SK-N-SH (cell line): ENCODE results near the gene CYS1. TPM values are rescaled to one million over a fixed set of nuclear protein-coding genes. Genes with fewer than 3 reads are reported as not detected.

Experiments used
- CTCF ChIA-PET: fragments of 300-600, 350-600 bp; formaldehyde crosslinking; extraction: SDS; loops from one replicate; lab custom pipeline; 2021; lab: Yijun Ruan, JAX
- POLR2A ChIA-PET: fragments of 350-600 bp; sonication (Branson Sonifier 250); formaldehyde crosslinking; extraction: SDS; loops from one replicate; lab custom pipeline; 2020; ENCODE audit warnings: antibody characterized with exemption, inconsistent platforms; lab: Yijun Ruan, JAX
- DNase-seq: peaks from one replicate; pipeline ENCODE4 v3.0.0; 2012
- H2AFZ ChIP-seq: fragments of 200-600 bp; sonication (generic); 2 replicates; pipeline ENCODE4 v1.8.1; 2016; ENCODE audit warnings: antibody characterized with exemption, mild to moderate bottlenecking, low read depth
- H3F3A ChIP-seq: fragments of 200-600 bp; sonication (generic); replicated peaks from 2 replicates; pipeline ENCODE3; 2016; ENCODE audit warnings: antibody characterized with exemption, mild to moderate bottlenecking; ENCODE audit not compliant: insufficient read depth
- H3K27ac ChIP-seq, 2 experiments: fragments of 200-500 bp in 1 of 2; fragments of 200-600 bp in 1 of 2; sonication (Bioruptor generic) in 1 of 2; sonication (generic), shearing (Covaris generic) in 1 of 2; 2 replicates each; pipeline versions ENCODE4 v1.5.1 to v1.6.1; 2014 to 2016; ENCODE audit warnings: low read depth in 2 of 2, inconsistent platforms in 1 of 2, low read length in 1 of 2, mild to moderate bottlenecking in 1 of 2, mixed read lengths in 1 of 2
- H3K27me3 ChIP-seq: fragments of 200-600 bp; sonication (generic), shearing (Covaris generic); 2 replicates; pipeline ENCODE4 v1.6.1; 2016; ENCODE audit warnings: mixed run types; ENCODE audit not compliant: insufficient read depth
- H3K36me3 ChIP-seq, 2 experiments: fragments of 200-500 bp in 1 of 2; fragments of 200-600 bp in 1 of 2; sonication (Bioruptor generic) in 1 of 2; sonication (generic) in 1 of 2; replicated peaks in 1 of 2; 2 replicates each; pipeline versions ENCODE3 to v1.5.1; 2014 to 2016; ENCODE audit warnings: low read length in 1 of 2, mild to moderate bottlenecking in 1 of 2; ENCODE audit not compliant: insufficient read depth in 2 of 2, control insufficient read depth in 1 of 2
- H3K4me1 ChIP-seq, 2 experiments: fragments of 200-500 bp in 1 of 2; fragments of 200-600 bp in 1 of 2; sonication (Bioruptor generic) in 1 of 2; sonication (generic), shearing (Covaris generic) in 1 of 2; 2 replicates each; pipeline versions ENCODE4 v1.5.1 to v1.6.1; 2014 to 2016; ENCODE audit warnings: low read depth in 1 of 2, low read length in 1 of 2, mixed run types in 1 of 2; ENCODE audit not compliant: insufficient read depth in 2 of 2, control insufficient read depth in 1 of 2
- H3K4me2 ChIP-seq: fragments of 200-600 bp; sonication (generic), shearing (Covaris generic); 2 replicates; pipeline ENCODE4 v1.6.1; 2017; ENCODE audit warnings: mixed run types
- H3K4me3 ChIP-seq, 2 experiments: fragments of 200-500 bp in 1 of 2; fragments of 200-600 bp in 1 of 2; sonication (Bioruptor generic) in 1 of 2; sonication (generic), shearing (Covaris generic) in 1 of 2; 2 replicates each; pipeline versions ENCODE4 v1.5.1 to v1.8.1; 2014 to 2016; ENCODE audit warnings: low read depth in 2 of 2, inconsistent platforms in 1 of 2, low read length in 1 of 2, mild to moderate bottlenecking in 1 of 2, mixed read lengths in 1 of 2, moderate library complexity in 1 of 2
- H3K79me2 ChIP-seq: fragments of 200-600 bp; sonication (generic); 2 replicates; pipeline ENCODE4 v1.8.1; 2017; ENCODE audit warnings: mild to moderate bottlenecking; ENCODE audit not compliant: insufficient read depth
- H3K9ac ChIP-seq: fragments of 200-600 bp; sonication (generic); 2 replicates; pipeline ENCODE4 v1.6.1; 2017; ENCODE audit warnings: mixed run types
- H3K9me2 ChIP-seq: fragments of 200-600 bp; sonication (generic); 2 replicates; pipeline ENCODE4 v1.6.1; 2017; ENCODE audit warnings: mixed run types
- H3K9me3 ChIP-seq: fragments of 200-600 bp; sonication (generic); 2 replicates; pipeline ENCODE4 v1.6.1; 2017; ENCODE audit warnings: mixed run types, mild to moderate bottlenecking, moderate library complexity
- H4K20me1 ChIP-seq: fragments of 200-600 bp; sonication (generic); 2 replicates; pipeline ENCODE4 v1.6.1; 2017; ENCODE audit warnings: mild to moderate bottlenecking, mixed run types; ENCODE audit not compliant: insufficient read depth
- CHD2 ChIP-seq: fragments of 150-350 bp; IDR thresholded peaks from 2 replicates; pipeline ENCODE4 v1.6.1; 2018; ENCODE audit warnings: low read length; ENCODE audit not compliant: partially characterized antibody
- CTCF ChIP-seq: fragments of 200-600 bp; sonication (generic); IDR thresholded peaks from 2 replicates; pipeline ENCODE4 v1.6.1; 2017; ENCODE audit warnings: antibody characterized with exemption, mild to moderate bottlenecking, moderate library complexity
- EZH2phosphoT487 ChIP-seq: fragments of 200-600 bp; sonication (generic); IDR thresholded peaks from 2 replicates; pipeline ENCODE4 v1.6.1; 2017; ENCODE audit warnings: low read depth, mixed run types, mild to moderate bottlenecking, antibody characterized with exemption, moderate library complexity, borderline replicate concordance
- FOSL2 ChIP-seq: IDR thresholded peaks from 2 replicates; pipeline ENCODE4 v1.4.0; 2012; ENCODE audit warnings: low read depth, mild to moderate bottlenecking, moderate library complexity, borderline replicate concordance
- FOXJ3 ChIP-seq: sonication (generic); formaldehyde crosslinking; IDR thresholded peaks from 2 replicates; pipeline ENCODE4 v1.5.1; 2020; ENCODE audit warnings: mild to moderate bottlenecking, missing genetic modification reagents
- GABPA ChIP-seq: IDR thresholded peaks from 2 replicates; pipeline ENCODE4 v1.4.0; 2012; ENCODE audit warnings: low read depth, mild to moderate bottlenecking
- GATA2 ChIP-seq: sonication (generic); formaldehyde crosslinking; IDR thresholded peaks from 2 replicates; pipeline ENCODE4 v1.5.0; 2020; ENCODE audit warnings: mild to moderate bottlenecking, missing genetic modification reagents
- MAX ChIP-seq: IDR thresholded peaks from 2 replicates; pipeline ENCODE4 v1.4.0; 2012; ENCODE audit warnings: low read depth
- MXI1 ChIP-seq: IDR thresholded peaks from 2 replicates; pipeline ENCODE4 v1.6.1; 2012; ENCODE audit warnings: mild to moderate bottlenecking, low read depth, low read length, improper control_type of control experiment
- NFIC ChIP-seq: IDR thresholded peaks from 2 replicates; pipeline ENCODE4 v1.4.0; 2012; ENCODE audit warnings: borderline replicate concordance
- NRF1 ChIP-seq: IDR thresholded peaks from 2 replicates; pipeline ENCODE4 v1.6.1; 2012; ENCODE audit warnings: low read depth, mild to moderate bottlenecking, low read length
- RFX5 ChIP-seq: IDR thresholded peaks from 2 replicates; pipeline ENCODE4 v1.6.1; 2012; ENCODE audit warnings: mild to moderate bottlenecking, improper control_type of control experiment, low read length
- SIN3A ChIP-seq: IDR thresholded peaks from 2 replicates; pipeline ENCODE4 v1.6.1; 2012; ENCODE audit warnings: low read depth, mild to moderate bottlenecking, low read length, moderate library complexity, borderline replicate concordance
- TAF1 ChIP-seq: IDR thresholded peaks from 2 replicates; pipeline ENCODE4 v1.6.1; 2012; ENCODE audit warnings: low read depth, mild to moderate bottlenecking, low read length, moderate library complexity, borderline replicate concordance
- TCF12 ChIP-seq: IDR thresholded peaks from 2 replicates; pipeline ENCODE4 v1.4.0; 2012
- TEAD4 ChIP-seq: IDR thresholded peaks from 2 replicates; pipeline ENCODE4 v1.4.0; 2012; ENCODE audit warnings: mild to moderate bottlenecking, borderline replicate concordance; ENCODE audit not compliant: insufficient read depth
- USF1 ChIP-seq: IDR thresholded peaks from 2 replicates; pipeline ENCODE4 v1.4.0; 2012; ENCODE audit warnings: low read depth, borderline replicate concordance
- USF2 ChIP-seq: fragments of 150-350 bp; IDR thresholded peaks from 2 replicates; pipeline ENCODE4 v1.6.1; 2017; ENCODE audit warnings: antibody characterized with exemption, low read length, low read depth, borderline replicate concordance
- WGBS: methylation state at CpG from one replicate; pipeline ENCODE4 v1.1.6; 2017; ENCODE audit warnings: low lambda C conversion rate; 5-methylcytosine and 5-hydroxymethylcytosine counted together
- polyA plus RNA-seq, 3 experiments: library from polyadenylated mRNA; depleted of rRNA; stranded (reverse); fragments of >200 nt; gene quantifications; 2 replicates each; pipeline ENCODE4 v1.2.3, GENCODE V29; 2012

The CYS1 gene
- polyA plus RNA-seq, 1 of the 3 experiments (the other 2 are of a cell fraction), result 1.2 TPM

GRCh38 chr2:10120877-10121574, 40.8 kb upstream of the CYS1 start:
- Histone ChIP-seq H3K9ac (peak overlapping the region; percentile 80), H3K79me2 (peaks cover 61% of the 10 kb centered on the region), H3K36me3 (peaks cover 0 to 3% of the 10 kb centered on the region in 2 experiments), H3K4me2 (peak overlapping the region; percentile 98), H3K27me3 (no peaks in the 10 kb centered on the region), H3K4me3 (peak overlapping the region; percentile 63 to 69), H3K9me2 (no peaks in the 10 kb centered on the region), H3K27ac (peak overlapping the region; percentile 84 to 87), H3K4me1 (peaks cover 12 to 25% of the 10 kb centered on the region in 2 experiments; a peak in 3 of 4 replicates), H2AFZ (peak overlapping the region; percentile 86), H4K20me1 (peaks cover 15% of the 10 kb centered on the region; the same call in 1 of the 2 replicates), H3F3A (peaks cover 32% of the 10 kb centered on the region), H3K9me3 (no peaks in the 10 kb centered on the region)
- POLR2A ChIA-PET, result interaction anchor here (0.8 to 1.2 kb wide), 2 partner anchors 60 to 72 kb away, joined by 3 read pairs; no protein-coding TSS in a partner anchor
- 6% methylated on average over 13 of the region's 13 CpGs for WGBS
- TF ChIP-seq MAX (peak; percentile 93), SIN3A (0 out of 2 replicates have a peak, but pooled peaks have one; percentile 29), USF2 (no peak), NRF1 (no peak), NFIC (peak; percentile 72), FOXJ3 (CRISPR knock-in tag) (0 out of 2 replicates have a peak, but pooled peaks have one; percentile 19), MXI1 (peak; percentile 94), USF1 (0 out of 2 replicates have a peak, but pooled peaks have one; percentile 5)
- no peak for DNase-seq
- CTCF ChIA-PET, result interaction anchor here (0.6 to 13.2 kb wide), 10 partner anchors 10 to 697 kb away, joined by 3 to 144 read pairs (median 3); no protein-coding TSS in a partner anchor

GRCh38 chr2:10120158-10120876, 40.1 kb upstream of the CYS1 start:
- H3K9me3 ChIP-seq, result no peaks in the 10 kb centered on the region
- no peaks in the 10 kb centered on the region for H3K9me2 ChIP-seq
- peak overlapping the region; percentile 98 for H3K4me2 ChIP-seq
- no peaks in the 10 kb centered on the region for H3K27me3 ChIP-seq
- peak overlapping the region; percentile 86 for H2AFZ ChIP-seq
- peaks cover 8 to 23% of the 10 kb centered on the region in 2 experiments; a peak in 3 of 4 replicates for H3K4me1 ChIP-seq
- H3K4me3 ChIP-seq, result peak overlapping the region; percentile 63 to 69
- peaks cover 0 to 3% of the 10 kb centered on the region in 2 experiments for H3K36me3 ChIP-seq
- peaks cover 32% of the 10 kb centered on the region for H3F3A ChIP-seq
- H3K27ac ChIP-seq, result peak overlapping the region; percentile 84 to 87
- POLR2A ChIA-PET, result interaction anchor here (1.2 kb wide), 1 partner anchor 60 kb away, joined by 3 read pairs; no protein-coding TSS in a partner anchor
- H3K79me2 ChIP-seq, result peaks cover 54% of the 10 kb centered on the region
- under 1% methylated on average over 59 of the region's 60 CpGs for WGBS
- peak; percentile 98 for DNase-seq
- CTCF ChIA-PET, result interaction anchor here (0.6 to 13.2 kb wide), 8 partner anchors 20 to 696 kb away, joined by 3 to 144 read pairs (median 4); partner anchors contain the start of gene TAF1B
- H3K9ac ChIP-seq, result peak overlapping the region; percentile 80
- H4K20me1 ChIP-seq, result peaks cover 10% of the 10 kb centered on the region; the same call in 1 of the 2 replicates
- TF ChIP-seq MXI1 (peak; percentile 89), TAF1 (peak; percentile 73), EZH2phosphoT487 (no peak), TEAD4 (peak; percentile 65; the same call in 1 of the 2 replicates), RFX5 (no peak; the same call in 1 of the 2 replicates), GABPA (peak; percentile 78), CHD2 (peak; percentile 32), GATA2 (CRISPR knock-in tag) (no peak), FOSL2 (peak; percentile 81), SIN3A (no peak; the same call in 1 of the 2 replicates), CTCF (peak; percentile 9; the same call in 1 of the 2 replicates), USF1 (0 out of 2 replicates have a peak, but pooled peaks have one; percentile 33), NFIC (peak; percentile 31; the same call in 1 of the 2 replicates), TCF12 (peak; percentile 45; the same call in 1 of the 2 replicates)
